ENCODE results near the gene NXN.
"Not testable (repeated sequence)": the region's sequence is repeated elsewhere in the genome, so short reads cannot be mapped to it uniquely, and the experiment has no call there.

The NXN gene

DNA sequence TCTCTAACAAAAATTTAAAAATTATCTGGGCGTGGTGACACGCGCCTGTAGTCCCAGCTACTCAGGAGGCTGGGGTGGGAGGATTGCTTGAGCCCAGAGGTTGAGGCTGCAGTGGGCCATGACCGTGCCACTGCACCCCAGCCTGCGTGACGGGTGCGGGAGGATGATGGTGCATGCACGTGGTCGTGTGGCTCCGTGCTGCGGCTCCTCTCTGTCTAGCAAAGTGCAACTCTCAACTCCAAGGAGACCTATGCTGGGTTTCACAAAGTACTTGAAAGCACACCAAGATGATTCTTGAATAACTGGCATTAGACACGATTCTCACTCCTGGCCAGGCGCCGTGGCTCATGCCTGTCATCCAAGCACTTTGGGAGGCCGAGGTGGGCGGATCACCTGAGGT is 25.8 kb downstream of the NXN start:
- no peak for DNase-seq (ENCODE audit: low spot score)

DNA sequence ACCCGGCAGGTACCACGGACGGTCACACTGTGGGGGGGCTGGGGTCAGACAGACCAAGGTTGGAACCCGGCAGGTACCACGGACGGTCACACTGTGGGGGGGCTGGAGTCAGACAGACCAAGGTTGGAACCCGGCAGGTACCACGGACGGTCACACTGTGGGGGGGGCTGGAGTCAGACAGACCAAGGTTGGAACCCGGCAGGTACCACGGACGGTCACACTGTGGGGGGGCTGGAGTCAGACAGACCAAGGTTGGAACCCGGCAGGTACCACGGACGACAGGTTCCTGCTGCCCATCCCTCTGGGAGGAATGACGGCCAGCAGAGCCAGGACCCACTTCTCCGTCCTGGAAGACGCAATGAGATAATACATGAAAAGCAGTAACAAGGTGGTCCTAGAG is 27.0 kb downstream of the NXN start:
- not testable (repeated sequence) for DNase-seq (ENCODE audit: low spot score)

DNA sequence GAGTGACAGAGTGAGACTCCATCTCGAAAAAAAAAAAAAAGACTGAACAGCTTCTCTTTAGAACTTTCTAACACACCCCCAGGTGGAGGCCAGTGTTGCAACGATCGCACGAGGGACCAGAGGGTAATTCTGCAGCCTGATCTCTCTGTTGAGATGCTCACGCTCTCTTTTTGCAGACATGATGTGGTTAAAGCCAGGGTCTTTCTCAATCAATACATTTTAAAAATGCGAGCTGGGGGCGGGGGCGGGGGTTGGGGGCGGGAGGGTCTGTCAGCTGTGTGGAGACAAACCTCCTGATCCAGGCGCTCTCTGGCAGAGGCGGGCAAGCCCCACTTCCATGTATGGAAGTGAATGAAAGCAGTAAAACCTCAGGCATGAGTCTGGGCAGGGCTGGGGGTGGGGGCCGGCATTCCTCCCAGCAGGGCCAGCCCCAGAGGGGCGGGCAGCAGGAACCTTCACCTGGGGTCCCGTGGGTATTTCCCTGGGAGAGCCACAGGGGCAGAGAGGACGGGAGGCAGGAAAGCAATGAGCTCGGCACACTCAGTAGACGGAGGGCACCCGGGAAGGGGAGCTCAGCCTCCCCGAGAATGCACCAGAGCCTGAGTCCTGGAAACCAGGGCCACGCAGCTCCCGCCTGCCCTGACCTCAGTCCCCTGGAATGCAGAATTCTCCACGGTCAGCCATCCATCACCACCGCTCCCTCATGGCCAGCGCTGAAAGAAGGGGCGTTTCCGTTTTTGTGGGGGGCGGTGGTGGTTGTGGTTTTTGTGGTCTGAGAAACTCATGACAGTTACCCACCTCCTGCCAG is 28.0 kb downstream of the NXN start:
- no peak for DNase-seq (ENCODE audit: low spot score)

DNA sequence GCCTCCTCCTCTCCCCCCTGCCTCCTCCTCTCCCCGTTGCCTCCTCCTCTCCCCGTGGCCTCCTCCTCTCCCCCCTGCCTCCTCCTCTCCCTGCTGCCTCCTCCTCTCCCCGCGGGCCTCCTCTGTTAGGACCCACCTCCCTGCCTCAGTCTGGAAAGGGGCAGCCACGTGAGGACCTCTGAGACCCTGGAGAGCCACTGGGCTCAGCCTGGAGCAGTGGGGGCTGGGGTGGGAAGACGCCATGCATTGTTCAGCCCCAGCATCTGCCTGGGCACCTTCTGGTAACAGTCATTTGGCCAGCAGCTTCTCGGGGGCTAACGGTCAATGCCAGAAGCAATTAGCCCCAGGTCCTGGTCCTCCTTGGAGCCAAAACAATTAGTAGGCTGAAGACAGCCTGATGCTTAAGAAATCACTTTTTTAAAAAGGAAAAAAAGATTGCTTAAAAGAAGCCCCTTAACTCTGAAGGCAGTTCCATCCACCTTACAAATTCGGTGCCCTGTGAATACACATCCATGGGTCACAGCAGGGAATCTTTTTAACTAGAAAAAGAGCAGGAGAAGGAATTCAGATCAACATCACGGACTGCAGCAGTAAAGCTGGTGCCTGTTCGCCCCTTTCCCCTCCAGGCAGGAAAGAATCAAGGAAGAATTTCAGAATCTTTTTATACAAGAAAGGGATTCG is 29.8 kb downstream of the NXN start:
- DNase-seq (ENCODE audit: low spot score) = no peak

DNA sequence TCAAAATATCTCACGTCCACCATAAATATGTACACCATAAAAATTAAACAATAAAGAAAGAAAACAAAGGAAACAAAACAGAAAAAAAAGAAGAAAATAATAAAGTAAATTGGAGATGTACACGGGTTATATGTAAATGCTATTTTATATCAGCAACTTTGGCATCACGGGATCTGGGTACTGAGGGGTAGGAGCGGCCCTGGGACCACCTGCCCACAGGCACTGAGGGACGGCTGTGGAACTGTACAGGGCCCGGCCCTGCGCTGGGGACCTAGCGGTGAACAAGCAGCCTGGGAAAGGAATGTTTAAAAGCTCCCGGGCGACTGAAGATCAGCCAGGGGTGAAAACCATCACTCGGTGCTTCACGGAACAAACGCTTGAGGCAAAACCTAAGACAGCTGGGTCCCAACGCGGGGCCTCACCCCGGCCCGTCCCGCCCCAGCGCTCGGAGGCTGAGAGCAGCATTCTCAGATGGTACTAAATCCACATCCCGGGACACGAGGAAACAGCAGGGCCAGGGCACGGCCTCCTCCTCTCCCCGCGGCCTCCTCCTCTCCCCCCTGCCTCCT is 31.2 kb downstream of the NXN start:
- DNase-seq (ENCODE audit: low spot score) = no peak

DNA sequence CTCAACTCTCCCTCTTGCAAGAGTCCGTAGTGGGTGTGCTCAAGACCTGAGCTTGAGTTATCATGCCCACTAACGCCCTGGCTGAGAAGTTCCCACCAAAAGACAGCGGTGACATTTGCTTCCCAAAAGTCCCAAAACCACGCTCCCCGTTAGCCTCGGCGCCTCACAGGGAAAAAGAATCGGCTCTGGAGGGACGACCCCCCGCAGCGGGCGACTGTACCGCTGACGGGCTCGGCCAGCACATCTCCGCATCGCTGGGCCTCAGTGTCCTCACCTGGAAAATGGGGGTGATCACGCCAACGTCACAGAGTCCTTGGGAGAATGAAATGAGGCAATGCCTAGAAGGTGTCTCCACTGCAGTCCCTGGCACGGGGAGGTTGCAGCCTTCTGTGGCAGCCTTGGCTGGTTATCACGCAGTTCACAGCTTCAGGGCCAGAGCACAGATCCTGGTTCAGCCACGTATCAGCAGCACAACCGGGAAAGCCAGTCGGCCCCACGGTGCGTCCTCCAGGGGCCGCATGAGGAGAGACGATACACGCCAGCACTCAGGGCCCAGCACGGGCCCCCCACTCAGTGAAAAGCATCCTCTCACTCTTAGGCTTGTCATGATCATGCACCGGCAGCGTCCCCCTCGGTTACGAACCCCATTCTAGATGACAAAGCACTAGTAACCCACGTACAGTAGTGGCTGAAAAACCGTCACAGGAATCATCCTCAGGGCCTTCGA is 32.9 kb downstream of the NXN start:
- DNase-seq (ENCODE audit: low spot score) = no peak

DNA sequence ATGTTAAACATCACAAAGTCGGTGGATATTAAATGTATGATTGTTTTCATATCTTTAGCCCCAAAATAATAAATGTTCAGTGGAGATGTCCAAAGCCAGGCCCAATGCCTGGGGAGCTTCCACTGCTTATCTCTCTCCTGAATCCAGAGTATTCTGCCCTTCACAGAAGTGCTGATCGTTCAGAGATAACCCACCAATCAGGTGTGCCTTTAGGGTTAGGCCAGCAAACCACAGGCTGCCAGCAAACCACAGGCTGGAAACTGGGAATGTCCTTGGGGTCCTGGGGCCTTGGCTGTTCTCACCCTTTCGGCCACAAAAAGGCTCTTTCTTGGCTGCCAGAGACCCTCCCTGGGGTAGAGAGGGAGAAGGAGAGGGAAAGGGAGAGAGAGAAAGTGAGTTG is 33.9 kb downstream of the NXN start:
- no peak for DNase-seq (ENCODE audit: low spot score)

DNA sequence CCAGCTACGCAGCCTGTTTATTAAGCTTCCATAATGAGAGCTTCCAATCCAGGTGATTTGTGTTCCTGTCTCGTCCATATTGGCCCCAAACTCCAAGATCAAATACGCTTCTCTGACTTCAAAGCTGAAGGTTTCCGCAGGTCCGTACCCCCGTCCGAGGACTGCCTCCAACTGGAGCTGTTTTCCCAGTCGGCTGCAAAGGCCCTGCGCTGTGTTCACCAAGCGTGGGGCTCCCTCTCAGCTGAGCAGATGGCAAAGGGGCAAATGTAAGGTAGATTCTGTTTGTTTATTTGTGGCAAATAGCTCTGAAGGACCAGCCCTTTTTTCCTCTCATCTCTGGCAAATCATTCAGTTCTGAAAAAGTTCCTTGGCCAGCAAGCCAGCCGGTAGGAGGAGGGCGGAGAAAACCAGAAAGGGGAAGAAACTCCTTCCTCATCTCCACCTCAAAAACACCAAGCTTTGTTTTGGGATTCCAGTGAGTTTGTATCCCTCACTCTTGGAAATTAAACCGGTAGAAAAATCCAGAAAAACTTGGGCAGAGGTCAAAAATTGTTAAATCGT is 35.2 kb downstream of the NXN start:
- peak; percentile 8 for DNase-seq (ENCODE audit: low spot score)

DNA sequence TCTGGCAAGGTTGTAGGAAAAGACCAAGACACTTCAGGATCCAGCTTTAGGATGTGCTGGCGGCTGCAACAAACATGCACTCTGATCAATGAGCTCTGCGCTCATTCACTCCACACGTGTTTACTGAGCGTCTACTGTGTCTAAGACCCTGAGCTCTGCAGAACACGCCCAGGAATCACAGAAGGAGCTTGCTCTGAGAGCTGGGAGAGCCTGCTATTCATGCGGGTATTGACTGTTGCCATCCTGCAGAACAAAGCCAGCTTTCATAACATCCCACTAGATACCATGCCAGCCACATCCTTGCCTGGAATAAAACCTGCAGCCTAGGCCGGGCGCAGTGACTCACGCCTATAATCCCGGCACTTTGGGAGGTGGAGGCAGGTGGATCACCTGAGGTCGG is 44.1 kb downstream of the NXN start:
- no peak for DNase-seq (ENCODE audit: low spot score)

DNA sequence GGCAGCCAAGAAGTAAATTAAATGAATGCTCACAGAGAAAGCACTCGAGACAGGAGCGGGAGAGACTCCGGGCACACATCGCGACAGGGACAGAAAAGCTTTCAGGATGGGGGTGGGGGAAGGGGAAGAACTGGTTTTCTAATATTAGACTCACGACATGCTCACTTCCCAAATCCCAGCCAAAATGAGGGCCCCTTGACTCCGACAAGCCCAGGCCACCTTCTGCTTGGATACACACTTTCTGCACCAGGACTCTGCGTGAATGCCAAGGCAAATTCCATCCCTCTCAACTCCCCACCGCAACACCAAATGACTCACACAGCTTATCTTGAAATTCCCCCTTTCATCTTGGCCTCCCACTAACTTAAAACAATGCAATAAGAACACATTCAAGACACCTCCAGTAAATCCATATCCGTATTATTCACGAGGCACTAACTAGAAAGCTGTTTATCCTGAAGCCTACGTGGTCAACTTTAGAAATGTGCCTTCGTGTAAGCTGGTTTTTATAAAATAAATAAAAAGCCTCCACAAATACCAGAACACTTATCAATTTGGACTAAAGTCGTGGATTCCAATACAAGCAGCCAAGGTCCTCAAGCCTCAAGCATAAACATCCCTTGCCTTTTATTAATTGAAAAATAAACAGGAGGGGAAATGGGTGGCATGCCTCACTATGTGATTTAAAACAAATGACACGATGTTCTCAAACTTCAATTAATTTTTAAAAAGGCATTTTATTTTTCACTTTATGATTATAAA is 46.1 kb downstream of the NXN start:
- no peak for DNase-seq (ENCODE audit: low spot score)

DNA sequence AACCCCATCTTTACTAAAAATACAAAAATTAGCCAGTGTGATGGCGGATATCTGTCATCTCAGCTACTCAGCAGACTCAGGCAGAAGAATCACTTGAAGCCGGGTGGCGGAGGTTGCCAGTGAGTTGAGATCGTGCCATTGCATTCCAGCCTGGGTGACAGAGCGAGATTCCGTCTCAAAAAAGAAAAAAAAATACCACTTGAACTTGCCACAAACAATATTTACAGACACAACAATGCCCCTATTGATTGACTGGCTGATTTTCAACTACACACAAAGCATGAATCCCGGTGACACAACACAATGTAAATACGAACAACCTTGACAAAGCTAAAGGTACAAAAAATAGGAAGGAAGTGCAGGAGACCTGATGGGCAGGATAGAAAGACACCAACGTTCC is 49.3 kb downstream of the NXN start:
- DNase-seq (ENCODE audit: low spot score) = no peak

DNA sequence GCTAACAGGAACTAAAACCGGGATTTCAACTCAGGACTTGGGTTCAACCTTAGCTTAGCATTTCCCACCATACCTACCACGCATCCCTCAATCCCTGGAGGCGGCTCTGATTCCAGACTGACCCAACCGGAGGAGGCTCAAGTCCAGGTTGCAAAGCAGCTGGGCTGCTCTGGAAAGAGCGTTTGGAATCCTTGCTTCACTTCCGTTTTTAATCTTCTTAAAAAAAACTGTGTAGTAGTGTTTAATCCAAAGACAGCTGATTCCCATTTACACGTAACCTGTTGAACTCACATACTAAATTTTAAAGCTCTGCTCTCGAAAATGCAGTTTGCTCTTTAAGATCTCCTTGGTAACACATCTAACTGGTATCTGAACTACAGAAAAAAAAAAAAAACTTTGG is 50.0 kb downstream of the NXN start:
- no peak for DNase-seq (ENCODE audit: low spot score)

DNA sequence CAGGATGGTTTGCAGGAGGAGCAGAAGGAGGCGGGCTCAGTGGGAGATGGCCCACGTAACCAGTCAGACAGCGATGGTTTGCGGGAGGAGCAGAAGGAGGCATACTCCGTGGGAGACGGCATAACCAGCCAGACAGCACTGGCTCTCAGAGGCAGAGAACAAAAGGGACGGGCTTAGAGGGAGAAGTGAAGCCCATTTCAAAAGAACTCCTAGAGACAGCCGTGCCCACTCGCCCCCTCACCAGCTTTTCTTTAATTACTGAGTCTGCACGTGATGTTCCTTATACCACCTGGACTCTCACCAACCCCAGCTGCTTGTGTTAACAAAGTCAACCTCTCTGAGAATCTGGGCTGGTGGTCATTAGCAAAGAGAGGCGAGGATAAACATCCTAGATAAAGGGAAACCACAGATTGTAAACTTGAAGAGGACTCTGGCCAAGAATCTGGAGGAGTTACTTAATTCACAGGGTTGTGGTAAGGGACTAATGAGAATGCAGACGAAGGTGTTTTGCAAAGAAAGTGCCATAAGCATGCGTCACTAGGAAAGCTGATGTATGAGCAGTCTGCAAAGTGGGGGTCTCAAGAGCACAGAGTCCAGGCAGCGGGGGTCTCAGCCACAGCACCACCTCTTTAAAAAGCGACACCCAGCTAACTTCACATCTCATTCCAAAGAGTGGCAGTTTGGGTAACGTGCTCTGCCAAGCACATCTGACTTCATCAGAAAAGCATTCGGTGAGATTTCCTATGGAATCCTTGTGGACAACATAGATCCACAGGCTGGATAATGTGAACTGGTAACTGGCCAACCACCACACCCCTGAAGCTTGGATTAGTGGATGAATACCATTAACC is 51.7 kb downstream of the NXN start:
- no peak for DNase-seq (ENCODE audit: low spot score)

DNA sequence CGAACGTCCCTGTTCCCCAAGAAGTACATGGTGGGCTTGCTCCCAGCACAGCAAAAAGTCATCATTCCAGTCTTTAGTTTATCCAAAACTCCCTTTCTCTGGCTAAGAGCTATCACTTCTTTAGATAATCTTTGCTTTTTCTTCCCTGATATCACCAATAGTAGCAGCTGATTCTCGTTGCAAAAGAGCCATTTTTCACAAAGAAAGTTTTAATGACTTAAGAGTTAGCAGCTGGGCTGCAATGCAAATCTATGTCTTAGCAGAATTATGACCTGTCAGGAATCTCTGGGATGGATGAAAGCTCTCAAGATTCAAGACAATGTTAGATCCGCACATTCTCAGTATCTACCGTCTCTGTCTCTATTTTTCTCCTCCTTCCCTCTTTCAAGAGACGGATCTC is 53.8 kb downstream of the NXN start:
- no peak for DNase-seq (ENCODE audit: low spot score)

DNA sequence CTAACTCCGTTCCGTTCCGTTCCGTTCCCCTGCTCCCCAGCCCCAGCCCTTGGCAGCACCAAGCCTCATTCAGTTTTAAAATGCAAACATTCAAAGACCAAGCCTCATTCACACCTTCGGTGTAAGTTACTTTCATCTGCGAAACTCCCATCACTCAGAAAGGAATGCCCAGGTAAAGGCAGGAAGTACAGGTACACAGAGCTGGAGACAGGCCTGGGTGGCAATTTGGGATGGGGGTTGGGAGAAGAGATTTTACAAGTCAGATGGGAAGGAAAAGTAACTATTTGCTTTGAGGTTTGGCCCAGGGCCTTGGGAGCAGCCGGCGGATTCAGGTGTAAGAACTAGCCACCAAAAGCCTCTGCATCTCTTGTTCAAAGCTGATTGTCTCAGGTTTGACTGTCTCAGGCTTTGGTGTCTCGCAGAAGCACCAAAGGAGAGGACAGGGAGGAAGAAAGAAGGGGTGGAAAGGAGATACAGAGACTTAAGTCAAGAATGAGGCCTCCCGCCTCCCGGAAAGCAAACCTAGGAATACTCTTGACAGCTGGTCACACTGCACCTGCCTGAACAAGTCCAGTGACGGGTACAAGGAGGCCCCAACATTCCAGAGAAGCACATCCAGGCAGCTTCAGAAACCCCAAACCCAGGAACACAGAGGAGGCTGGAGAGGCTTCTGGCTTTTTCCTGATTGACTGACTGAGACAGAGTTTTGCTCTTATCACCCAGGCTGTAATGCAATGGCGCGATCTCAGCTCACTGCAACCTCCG is 54.7 kb downstream of the NXN start:
- DNase-seq (ENCODE audit: low spot score) = no peak

DNA sequence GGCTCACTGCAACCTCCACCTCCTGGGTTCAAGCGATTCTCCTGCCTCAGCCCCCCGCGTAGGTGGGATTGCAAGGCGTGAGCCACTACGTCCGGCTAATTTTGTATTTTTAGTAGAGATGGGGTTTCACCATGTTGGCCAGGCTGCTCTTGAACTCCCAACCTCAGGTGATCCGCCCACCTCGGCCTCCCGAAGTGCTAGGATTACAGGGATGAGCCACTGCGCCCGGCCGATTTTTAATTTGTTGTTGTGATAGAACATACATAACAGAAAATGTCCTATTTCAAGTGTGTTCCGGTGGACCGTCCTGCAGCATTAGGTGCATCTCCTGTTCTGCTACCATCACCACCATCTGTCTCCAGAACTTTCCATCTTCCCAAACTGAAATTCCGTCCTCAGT is 55.3 kb downstream of the NXN start:
- not testable (repeated sequence) for DNase-seq (ENCODE audit: low spot score)

DNA sequence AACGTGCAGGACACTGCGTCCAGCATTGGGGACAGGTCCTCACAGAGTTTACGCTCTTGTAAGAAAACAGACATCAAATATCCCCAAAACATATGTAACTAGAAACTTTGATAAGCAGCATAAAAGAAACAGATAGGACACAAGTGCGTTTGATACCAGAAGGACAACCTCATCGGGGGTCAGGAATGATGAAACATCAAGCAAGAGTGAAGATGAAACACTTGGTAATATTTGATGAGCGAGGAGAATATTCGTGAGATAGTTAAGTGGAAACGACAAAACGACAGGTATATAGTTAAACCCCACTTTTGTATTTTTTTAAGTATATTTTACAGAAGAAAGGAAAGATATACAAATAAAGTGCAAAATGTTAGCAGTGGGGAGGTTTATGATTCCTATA is 55.9 kb downstream of the NXN start:
- DNase-seq (ENCODE audit: low spot score) = no peak

DNA sequence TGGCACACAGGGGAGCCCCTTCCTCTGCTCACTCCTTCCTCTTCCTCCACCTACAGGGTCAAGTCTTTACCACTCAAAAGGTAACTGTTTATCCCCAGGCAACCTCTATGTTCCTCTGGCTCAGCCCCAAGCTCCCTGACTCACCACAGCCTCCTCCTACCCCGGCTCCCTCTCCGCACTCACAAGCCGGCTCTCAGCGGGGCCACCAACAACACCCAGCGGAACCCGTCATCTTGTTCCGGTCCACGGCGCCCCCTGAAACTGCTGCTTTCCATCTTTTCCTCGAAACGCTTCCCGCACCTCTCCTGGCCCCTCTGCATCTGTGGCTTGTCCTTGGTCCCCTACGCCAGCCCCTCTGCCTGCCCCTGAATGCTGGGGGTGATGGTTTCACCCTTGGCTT is 58.4 kb downstream of the NXN start:
- DNase-seq (ENCODE audit: low spot score) = no peak

DNA sequence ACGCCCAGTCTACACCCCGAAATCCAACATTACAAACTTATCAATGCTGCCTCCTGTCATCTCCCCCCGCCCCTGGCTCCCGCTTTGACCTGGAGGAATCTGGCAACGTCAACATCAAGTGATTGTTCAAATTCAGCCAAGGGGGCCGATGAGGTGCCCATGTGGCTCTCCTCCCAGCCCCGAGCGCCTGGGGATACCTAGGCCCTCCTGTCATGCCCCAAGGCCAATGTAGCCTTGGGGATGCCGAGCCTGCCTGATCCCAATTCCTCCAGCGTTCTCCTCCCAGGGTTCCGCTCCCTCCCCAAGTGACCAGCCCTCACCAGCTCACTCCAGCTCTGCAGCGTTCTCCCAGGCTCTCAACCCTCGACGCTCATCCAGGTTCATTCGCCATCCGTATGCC is 59.4 kb downstream of the NXN start:
- DNase-seq (ENCODE audit: low spot score) = no peak
